Cardiac muscle cell (in vitro differentiated cells and primary cell): ENCODE data around the gene THAP11. TPM values are rescaled to one million over a fixed set of nuclear protein-coding genes. Genes with fewer than 3 reads are reported as not detected.

ENCODE experiments used
- DNase-seq, 2 donors: peaks; one replicate each; pipeline versions ENCODE4 v3.0.0 to v3.0.0-alpha.2; 2010 to 2017; ENCODE audit warnings: low read depth in 1 of 2, low spot score in 1 of 2
- H3K27ac ChIP-seq: fragments of 200-600 bp; sonication (generic); 2 replicates; pipeline ENCODE4 v1.5.1; 2016
- H3K27me3 ChIP-seq: fragments of 200-600 bp; sonication (generic); 2 replicates; pipeline ENCODE4 v1.6.0; 2016; ENCODE audit warnings: control low read depth
- H3K36me3 ChIP-seq: fragments of 200-600 bp; sonication (generic); 2 replicates; pipeline ENCODE4 v1.5.1; 2016; ENCODE audit warnings: control low read depth
- H3K4me1 ChIP-seq: fragments of 200-600 bp; sonication (generic); 2 replicates; pipeline ENCODE4 v1.8.1; 2017; ENCODE audit warnings: low read depth, mild to moderate bottlenecking, mixed run types
- H3K4me3 ChIP-seq: fragments of 200-600 bp; sonication (generic); 2 replicates; pipeline ENCODE4 v1.5.1; 2016; ENCODE audit warnings: mild to moderate bottlenecking
- H3K9me3 ChIP-seq: fragments of 200-600 bp; sonication (generic); 2 replicates; pipeline ENCODE4 v1.5.1; 2017; ENCODE audit warnings: low read depth, mild to moderate bottlenecking, control low read depth
- CTCF ChIP-seq: IDR thresholded peaks from 2 replicates; pipeline ENCODE4 v1.5.1; 2012; ENCODE audit warnings: low read depth, mild to moderate bottlenecking, low read length
- polyA plus RNA-seq: library from polyadenylated mRNA; unstranded; fragments of >200 nt; fragmentation: Nextera tagmentation; extraction: Ambion mirVana; gene quantifications from 2 replicates; pipeline ENCODE4 v1.2.1, GENCODE V29; 2016
- total RNA-seq: library from RNA; depleted of rRNA; stranded (reverse); fragments of >200 nt; gene quantifications from 2 replicates; pipeline ENCODE4 v1.2.3, GENCODE V29; 2016

THAP11 gene
- total and polyA plus RNA-seq, 2 experiments from 2014 or later, result 61.3 to 80.7 TPM

GRCh38 chr16:67845291-67846062 is 3.4 kb downstream of the THAP11 start:
- no peak for DNase-seq
- H3K27ac ChIP-seq, result peak overlapping the region; percentile 96
- no peaks in the 10 kb centered on the region for H3K27me3 ChIP-seq
- H3K4me1 ChIP-seq, result peaks cover 33% of the 10 kb centered on the region
- no peaks in the 10 kb centered on the region for H3K9me3 ChIP-seq
- no peak for TF ChIP-seq CTCF
- H3K36me3 ChIP-seq, result no peaks in the 10 kb centered on the region
- peak overlapping the region; percentile 72 for H3K4me3 ChIP-seq

- no peak for DNase-seq
- Histone ChIP-seq H3K4me1 (peaks cover 33% of the 10 kb centered on the region), H3K27ac (peak overlapping the region; percentile 96), H3K4me3 (peak overlapping the region; percentile 72), H3K36me3 (no peaks in the 10 kb centered on the region), H3K27me3 (no peaks in the 10 kb centered on the region), H3K9me3 (no peaks in the 10 kb centered on the region)
- TF ChIP-seq CTCF, result no peak
Observed at GRCh38 chr16:67846063-67846319, 3.9 kb downstream of the THAP11 start.

- Histone ChIP-seq H3K27ac (peak within 1 kb of the TSS; percentile 96), H3K4me3 (peak within 1 kb of the TSS; percentile 72), H3K9me3 (no peaks in the 10 kb centered on the region), H3K4me1 (peaks cover 33% of the 10 kb centered on the region), H3K27me3 (no peaks in the 10 kb centered on the region), H3K36me3 (no peaks in the 10 kb centered on the region)
- no peak for TF ChIP-seq CTCF
- DNase-seq, result peak; percentile 97 to 98
Observed at GRCh38 chr16:67846320-67847063, 4.4 kb downstream of the THAP11 start, which contains the start of gene NUTF2. Gene NUTF2, plus strand, starts transcription at chr16:67846933. Its CDS starts 18,198 bp downstream, at chr16:67865131.

GRCh38 chr16:67847064-67847861 is 5.1 kb downstream of the THAP11 start, which contains the start of gene CENPT:
Gene CENPT, minus strand, starts transcription at chr16:67847693. Its CDS starts 13,834 bp downstream, at chr16:67833859.
- peaks cover 33% of the 10 kb centered on the region for H3K4me1 ChIP-seq
- H3K9me3 ChIP-seq, result no peaks in the 10 kb centered on the region
- no peak for TF ChIP-seq CTCF
- DNase-seq, result peak; percentile 35 to 40
- H3K4me3 ChIP-seq, result peak within 1 kb of the TSS; percentile 72
- no peaks in the 10 kb centered on the region for H3K36me3 ChIP-seq
- H3K27ac ChIP-seq, result peak within 1 kb of the TSS; percentile 96
- H3K27me3 ChIP-seq, result no peaks in the 10 kb centered on the region

- Histone ChIP-seq H3K27me3 (no peaks in the 10 kb centered on the region), H3K4me3 (peak overlapping the region; percentile 72), H3K27ac (peak overlapping the region; percentile 96), H3K4me1 (peaks cover 33% of the 10 kb centered on the region), H3K9me3 (no peaks in the 10 kb centered on the region), H3K36me3 (no peaks in the 10 kb centered on the region)
- no peak for TF ChIP-seq CTCF
- no peak for DNase-seq
Observed at GRCh38 chr16:67848118-67848517, 6.0 kb downstream of the THAP11 start.
